Activated naive CD4-positive, alpha-beta T cell treated with anti-CD3 and anti-CD28 coated beads, Interleukin-2, amount 50 U/mL, for 24 hours (primary cell): ENCODE results near the gene HOXA2.

Experiments
- H3K27ac Mint-ChIP-seq: one replicate; pipeline ENCODE4 v1.8.0; 2021; ENCODE audit warnings: mild to moderate bottlenecking, mixed read lengths
- H3K27me3 Mint-ChIP-seq: one replicate; pipeline ENCODE4 v1.8.0; 2021; ENCODE audit warnings: mixed read lengths
- H3K36me3 Mint-ChIP-seq: one replicate; pipeline ENCODE4 v1.8.0; 2021; ENCODE audit warnings: mixed read lengths
- H3K4me1 Mint-ChIP-seq: one replicate; pipeline ENCODE4 v1.8.0; 2021; ENCODE audit warnings: mixed read lengths
- H3K4me3 Mint-ChIP-seq: one replicate; pipeline ENCODE4 v1.8.0; 2021; ENCODE audit warnings: mild to moderate bottlenecking, mixed read lengths
- H3K9me3 Mint-ChIP-seq: one replicate; pipeline ENCODE4 v1.8.0; 2021; ENCODE audit warnings: mixed read lengths

Gene HOXA2

DNA sequence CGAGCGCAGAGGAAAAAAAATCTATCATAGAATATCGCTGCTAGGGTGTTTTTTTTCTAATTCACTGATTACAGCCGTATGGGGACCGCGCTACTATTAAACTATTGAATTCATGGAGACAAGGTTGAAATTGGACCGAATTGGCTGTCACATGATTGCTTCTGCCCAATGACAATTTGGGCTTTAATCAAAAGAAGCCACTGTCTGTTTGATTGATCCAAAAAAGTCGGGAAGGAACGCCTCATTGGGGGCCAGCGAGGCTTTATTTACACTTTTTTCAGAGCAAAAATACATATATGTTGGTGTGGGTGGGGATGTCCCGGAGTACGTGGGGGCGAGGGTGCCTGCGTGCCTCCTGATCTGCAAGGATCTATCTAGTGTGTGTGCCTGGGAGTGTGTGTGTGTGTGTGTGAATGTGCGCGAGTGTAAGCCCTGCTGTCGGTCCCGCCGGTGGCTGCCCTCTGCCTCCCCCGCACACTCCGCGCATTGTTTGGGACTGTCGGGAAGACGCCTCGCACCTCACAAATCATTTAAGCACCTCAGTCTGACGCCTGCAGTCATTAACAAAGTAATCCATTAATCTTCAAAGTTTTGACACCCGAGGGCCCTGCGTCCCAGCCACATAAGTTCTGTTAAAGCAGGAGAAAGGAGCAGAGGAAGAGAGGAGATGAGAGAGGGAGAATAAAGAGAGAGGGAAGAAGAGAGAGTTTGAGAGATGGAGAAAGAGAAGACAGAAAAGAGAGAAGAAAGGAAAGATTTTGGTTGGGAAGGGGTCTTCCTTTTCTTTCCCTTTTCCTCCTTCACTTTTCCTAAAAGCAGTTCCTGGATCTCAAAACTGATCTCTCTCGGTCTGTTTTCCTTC lies at the start of gene HOXA2:
TSS of gene HOXA2 (minus strand) at position 103 of the 862 bp plus-strand sequence. CDS start 183 bp downstream, outside the sequence.
- no peak within 1 kb of the TSS for H3K27ac Mint-ChIP-seq
- H3K4me3 Mint-ChIP-seq, result peak within 1 kb of the TSS; percentile 30
- H3K4me1 Mint-ChIP-seq, result peaks cover 28% of the 10 kb centered on the region
- peaks cover 64% of the 10 kb centered on the region for H3K27me3 Mint-ChIP-seq
- H3K9me3 Mint-ChIP-seq, result no peaks in the 10 kb centered on the region
- H3K36me3 Mint-ChIP-seq, result peaks cover 16% of the 10 kb centered on the region

DNA sequence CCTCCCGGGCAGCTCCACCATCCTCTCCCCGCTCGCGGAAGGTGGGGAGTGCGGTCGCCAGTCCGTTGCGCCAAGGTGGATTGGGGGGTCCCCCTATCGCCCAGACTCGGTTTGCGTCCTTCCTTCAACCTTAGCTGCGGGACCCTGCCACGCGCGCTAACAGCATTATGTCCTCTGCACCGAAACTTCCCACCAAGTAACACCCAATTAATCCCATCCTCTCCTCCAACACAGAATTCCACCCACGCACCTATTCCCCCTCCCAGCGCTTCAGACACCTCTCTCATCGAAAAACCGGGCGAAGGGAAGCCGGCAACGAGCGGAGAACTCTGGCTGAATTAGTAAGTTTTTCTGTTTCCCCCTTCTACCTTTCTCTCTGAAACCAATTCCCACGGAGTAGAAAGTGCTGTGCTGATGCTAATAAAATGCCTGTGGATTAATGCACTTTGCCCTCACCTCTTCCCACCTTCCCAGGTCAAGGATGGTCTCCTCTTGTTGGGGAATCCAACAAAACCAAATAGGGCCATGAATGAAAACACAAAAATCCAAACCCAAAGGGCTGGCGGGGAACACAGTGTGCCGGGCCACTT lies 49.0 kb upstream of the HOXA2 start:
- no peaks in the 10 kb centered on the region for H3K9me3 Mint-ChIP-seq
- peak overlapping the region; percentile 91 for H3K27ac Mint-ChIP-seq
- peak overlapping the region; percentile 80 for H3K4me3 Mint-ChIP-seq
- peaks cover 3% of the 10 kb centered on the region for H3K36me3 Mint-ChIP-seq
- H3K27me3 Mint-ChIP-seq, result peaks cover 69% of the 10 kb centered on the region
- H3K4me1 Mint-ChIP-seq, result peaks cover 56% of the 10 kb centered on the region

DNA sequence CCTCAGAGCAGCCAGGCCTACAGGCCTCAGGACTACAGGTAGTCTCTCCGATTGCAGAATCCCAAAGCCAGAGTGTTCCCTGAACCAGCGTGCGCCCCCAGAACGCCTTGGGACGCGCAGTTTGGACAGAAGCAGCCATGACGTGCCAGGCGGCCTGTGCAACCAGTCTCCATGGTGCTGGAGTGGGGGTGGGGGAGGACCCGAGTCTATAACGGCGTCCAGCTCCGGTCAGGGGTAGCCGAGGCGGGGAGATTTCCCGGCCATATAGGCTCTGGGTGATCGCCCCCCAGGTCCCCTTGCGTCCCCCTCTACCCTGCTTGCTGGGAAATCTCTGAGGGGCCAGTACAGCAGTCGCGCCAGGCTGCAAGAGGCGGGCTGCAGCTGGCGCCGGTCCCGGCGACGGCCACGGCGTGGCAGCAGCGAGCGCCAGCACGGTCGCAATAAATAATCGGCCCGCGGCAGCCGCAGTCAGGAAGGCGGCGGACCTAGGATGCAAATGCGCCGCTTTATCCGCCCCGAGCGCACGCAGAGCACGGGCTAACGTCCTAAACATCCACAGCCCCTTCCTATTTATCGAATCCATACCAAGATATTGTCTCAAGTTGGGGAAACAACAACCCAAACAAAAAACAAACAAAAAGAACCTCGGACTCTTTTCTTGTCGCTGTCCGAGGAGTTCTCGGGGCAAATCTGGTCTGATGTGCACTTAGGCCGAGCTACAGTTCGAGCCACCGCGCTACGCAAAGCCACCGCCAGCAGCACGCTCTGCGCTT lies 48.3 kb upstream of the HOXA2 start:
- peaks cover 72% of the 10 kb centered on the region for H3K27me3 Mint-ChIP-seq
- H3K36me3 Mint-ChIP-seq, result peaks cover 3% of the 10 kb centered on the region
- H3K27ac Mint-ChIP-seq, result no peak overlapping the region
- peaks cover 50% of the 10 kb centered on the region for H3K4me1 Mint-ChIP-seq
- peak overlapping the region; percentile 80 for H3K4me3 Mint-ChIP-seq
- no peaks in the 10 kb centered on the region for H3K9me3 Mint-ChIP-seq

DNA sequence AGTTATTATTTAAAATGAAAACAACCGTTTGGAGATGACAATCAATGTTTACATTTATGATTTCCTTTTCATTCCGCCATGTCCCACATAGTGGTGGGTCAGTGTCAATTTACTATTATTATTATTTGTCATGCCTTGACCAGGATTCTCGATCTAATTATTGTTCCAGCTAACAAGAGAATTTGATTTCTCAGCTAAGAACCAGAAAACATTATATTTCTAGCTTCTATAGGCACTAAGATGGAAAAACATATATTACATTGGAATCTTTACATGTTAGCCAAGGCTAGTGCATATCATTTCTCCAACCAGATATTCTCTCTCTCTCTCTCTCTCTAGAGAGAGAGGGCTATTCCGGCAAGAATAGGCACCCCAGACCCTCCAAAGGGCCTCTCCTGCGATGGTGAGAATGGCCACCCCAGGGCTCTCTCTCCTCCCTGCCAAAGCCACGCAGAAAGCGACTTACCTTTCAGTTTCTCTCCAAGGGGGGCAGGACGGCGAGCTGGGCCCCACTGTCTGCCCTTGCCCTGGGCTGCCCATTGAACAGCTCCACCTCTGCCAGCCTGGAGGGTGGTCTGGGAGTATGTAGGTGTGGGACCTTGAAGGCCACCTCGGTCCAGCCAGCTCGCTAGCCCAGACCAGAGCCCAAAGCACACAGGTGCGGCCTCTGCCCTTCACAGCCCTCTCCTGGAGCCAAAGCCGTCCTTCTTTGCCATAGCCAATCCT lies 47.5 kb upstream of the HOXA2 start:
- H3K36me3 Mint-ChIP-seq, result peaks cover 3% of the 10 kb centered on the region
- no peaks in the 10 kb centered on the region for H3K9me3 Mint-ChIP-seq
- peaks cover 69% of the 10 kb centered on the region for H3K27me3 Mint-ChIP-seq
- H3K4me3 Mint-ChIP-seq, result no peak overlapping the region
- no peak overlapping the region for H3K27ac Mint-ChIP-seq
- peaks cover 43% of the 10 kb centered on the region for H3K4me1 Mint-ChIP-seq

DNA sequence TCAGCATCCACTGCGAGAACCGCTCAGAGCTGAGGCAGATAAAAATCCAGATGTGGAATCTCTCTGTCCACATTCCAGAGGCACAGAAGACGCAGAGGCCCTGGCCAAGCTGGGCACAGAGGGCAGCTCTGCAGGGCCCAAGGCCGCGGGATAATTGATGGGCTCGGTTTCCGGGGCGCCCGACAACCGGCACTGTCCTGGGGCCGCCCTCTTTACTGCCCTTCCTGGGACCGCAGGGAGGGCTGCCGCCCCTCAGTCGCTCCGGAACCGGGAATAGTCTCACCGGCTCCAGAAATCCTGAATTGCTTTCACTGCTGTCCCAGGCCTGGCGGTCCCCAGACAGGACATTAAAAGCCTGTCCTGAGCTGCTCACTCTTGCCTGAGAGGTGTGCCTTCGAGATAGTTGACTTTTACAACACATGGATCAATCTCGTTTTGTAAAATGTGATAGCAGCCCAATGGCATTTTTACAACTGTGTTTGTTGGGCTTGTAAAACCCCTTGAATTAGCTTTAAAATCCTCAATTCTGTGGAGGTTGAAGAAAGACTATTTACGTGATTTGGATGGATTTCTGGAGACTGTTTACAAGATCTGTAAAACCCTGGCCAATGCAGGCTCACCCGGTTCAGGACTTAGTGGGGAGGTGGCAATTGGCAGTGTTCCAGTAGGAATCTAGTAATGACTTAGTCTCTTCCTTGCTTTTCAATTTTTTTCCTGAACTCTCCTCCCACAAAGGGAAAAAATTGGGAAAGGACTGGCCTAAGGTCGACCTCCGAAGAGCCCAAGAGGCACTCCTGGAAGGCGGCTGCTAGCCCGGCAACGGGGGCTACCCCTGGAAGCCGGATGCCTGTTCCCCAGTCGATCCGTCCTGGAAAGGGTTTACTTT lies 46.5 kb upstream of the HOXA2 start:
- H3K4me3 Mint-ChIP-seq, result no peak overlapping the region
- no peaks in the 10 kb centered on the region for H3K36me3 Mint-ChIP-seq
- H3K9me3 Mint-ChIP-seq, result no peaks in the 10 kb centered on the region
- H3K4me1 Mint-ChIP-seq, result peaks cover 33% of the 10 kb centered on the region
- no peak overlapping the region for H3K27ac Mint-ChIP-seq
- peaks cover 63% of the 10 kb centered on the region for H3K27me3 Mint-ChIP-seq

DNA sequence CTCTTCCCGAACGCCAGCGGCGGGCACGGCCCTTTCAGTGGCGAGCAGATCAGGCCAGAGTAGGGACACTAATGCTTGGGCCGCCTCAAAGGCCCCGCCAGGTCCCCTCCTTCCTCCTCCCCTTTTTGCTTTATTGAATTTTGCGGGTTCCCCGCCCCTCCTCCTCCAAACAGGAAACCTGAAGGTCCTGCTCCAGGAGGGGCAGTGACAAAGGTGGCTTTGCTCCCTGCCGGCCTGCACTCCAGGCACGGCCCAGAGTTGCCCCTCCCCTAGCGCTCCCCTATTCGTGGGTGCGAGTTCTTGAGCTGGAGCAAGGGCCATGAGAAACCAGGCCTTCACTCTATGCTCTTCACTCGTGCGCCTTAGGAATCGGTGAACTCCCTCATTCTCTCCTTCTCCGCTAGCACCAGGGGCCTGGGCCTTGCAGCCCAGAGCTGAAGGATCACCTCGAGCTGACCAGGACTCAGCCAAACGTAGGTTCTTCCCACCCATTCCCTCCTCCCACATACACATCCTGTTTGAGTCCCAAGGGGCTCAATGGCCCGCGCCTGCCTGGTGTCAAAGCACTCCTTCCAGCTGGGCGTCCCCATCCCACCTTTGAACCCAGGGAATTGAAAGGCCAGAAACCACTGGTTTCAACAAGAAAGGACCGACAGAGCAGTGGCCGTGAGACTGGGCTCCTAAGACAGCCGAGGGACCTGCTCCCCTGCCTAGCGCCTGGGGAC lies 45.7 kb upstream of the HOXA2 start:
- no peaks in the 10 kb centered on the region for H3K9me3 Mint-ChIP-seq
- H3K27me3 Mint-ChIP-seq, result peaks cover 55% of the 10 kb centered on the region
- peak overlapping the region; percentile 76 for H3K4me3 Mint-ChIP-seq
- no peaks in the 10 kb centered on the region for H3K36me3 Mint-ChIP-seq
- peaks cover 26% of the 10 kb centered on the region for H3K4me1 Mint-ChIP-seq
- peak overlapping the region; percentile 62 for H3K27ac Mint-ChIP-seq

DNA sequence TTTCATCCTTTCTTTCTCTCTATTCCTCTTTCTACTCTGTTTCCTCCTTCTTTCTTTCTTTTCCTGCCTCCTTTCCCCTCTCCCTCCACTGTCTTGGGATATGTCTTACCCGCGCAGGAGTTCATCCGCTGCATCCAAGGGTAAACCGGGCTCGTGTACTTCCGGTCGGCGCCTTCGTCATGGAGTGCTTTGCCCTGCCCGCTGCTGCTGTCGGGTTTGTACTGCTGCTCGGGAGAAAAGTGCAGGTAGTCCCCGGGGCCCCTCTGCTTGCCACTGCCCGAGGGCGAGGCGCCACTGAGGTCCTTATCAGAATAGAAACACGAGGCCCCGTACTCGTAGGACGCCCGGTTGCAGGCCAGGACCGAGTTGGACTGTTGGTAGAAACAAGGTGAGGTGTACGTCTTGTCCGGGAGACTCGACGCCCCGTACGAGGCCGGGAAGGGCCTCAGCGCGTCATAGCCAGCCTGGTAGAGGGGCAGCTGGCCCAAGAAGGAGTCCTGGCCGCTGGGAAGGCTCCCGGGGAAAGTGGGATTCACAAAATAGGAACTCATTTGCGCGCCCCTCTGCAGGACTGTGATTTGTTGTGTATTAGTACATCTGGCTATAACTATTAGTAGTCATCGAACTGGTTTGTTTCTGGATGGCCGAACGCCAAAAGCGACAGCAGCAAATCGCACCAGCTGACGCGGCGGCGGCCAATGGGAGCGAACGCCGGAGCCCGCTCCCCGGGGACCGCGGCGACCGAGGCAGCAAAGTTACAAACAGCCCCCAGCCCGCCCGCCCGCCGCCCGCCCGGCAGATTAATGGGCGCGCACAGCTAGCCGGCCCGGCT lies 44.9 kb upstream of the HOXA2 start, which contains the start of gene HOXA6:
TSS of gene HOXA6 (minus strand) at position 576 of the 832 bp plus-strand sequence. CDS start at position 551, 25 bp downstream.
- H3K27ac Mint-ChIP-seq, result peak within 1 kb of the TSS; percentile 62
- H3K27me3 Mint-ChIP-seq, result peaks cover 57% of the 10 kb centered on the region
- no peaks in the 10 kb centered on the region for H3K36me3 Mint-ChIP-seq
- peaks cover 26% of the 10 kb centered on the region for H3K4me1 Mint-ChIP-seq
- H3K9me3 Mint-ChIP-seq, result no peaks in the 10 kb centered on the region
- H3K4me3 Mint-ChIP-seq, result peak within 1 kb of the TSS; percentile 76

DNA sequence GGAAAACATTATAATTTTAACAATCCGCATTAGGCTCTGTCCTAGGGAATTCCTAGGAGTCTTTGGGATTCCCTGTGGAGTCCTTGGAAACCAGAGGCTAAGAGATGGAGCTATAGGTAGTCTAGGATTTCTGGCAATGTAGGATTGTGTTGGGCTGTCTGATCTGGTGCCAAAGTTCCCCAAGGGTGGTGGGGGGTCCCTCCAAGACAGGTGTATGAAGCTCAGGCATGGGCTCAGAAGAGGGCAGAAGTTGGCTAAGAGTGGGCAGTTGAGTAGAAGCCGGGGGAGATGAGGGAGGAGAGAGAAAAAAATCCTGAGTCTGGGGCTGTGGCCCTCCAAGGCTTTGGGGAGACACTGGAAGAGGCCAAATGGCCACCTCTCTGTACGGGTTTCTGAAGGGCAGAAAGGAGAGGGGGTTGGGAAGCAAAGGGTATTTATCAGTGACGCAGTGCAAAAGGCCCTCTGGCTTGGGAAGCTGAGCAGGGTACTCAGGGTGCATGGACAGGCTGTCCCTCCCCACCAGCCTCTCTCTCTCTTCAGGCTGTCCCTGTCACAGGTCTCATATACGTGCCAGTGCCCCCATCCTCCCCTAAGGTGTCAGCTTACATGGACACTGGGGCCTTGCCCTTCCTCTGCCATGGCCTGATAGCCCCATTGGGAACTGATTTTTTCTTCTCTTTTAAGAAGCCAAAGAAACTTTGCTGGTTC lies 44.2 kb upstream of the HOXA2 start:
- H3K27ac Mint-ChIP-seq, result no peak overlapping the region
- H3K27me3 Mint-ChIP-seq, result peaks cover 53% of the 10 kb centered on the region
- H3K4me1 Mint-ChIP-seq, result peaks cover 21% of the 10 kb centered on the region
- no peak overlapping the region for H3K4me3 Mint-ChIP-seq
- H3K9me3 Mint-ChIP-seq, result no peaks in the 10 kb centered on the region
- no peaks in the 10 kb centered on the region for H3K36me3 Mint-ChIP-seq

DNA sequence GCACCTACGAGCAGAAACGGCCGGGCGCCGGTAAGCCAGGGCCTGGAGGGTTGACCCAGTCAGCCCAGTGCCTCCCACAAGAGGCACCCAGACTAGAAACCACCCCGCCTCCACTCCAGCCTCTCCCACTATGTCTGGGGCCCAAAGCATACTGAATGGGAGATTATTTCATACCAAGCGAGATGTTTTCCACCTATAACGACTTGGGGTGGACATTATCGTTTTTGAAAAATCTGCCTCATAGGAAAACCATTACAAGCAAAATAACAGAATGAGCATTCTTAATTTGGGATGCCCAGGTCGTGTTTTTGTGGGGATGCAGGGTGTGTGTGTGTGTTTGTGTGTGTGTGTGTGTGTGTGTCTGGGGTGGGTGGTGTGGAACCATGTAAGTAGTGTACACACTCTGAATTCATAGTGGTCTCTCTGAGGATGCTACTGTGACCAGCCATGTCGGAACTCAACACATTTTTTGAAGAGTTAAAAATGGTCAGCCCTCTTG lies 43.5 kb upstream of the HOXA2 start:
- Mint-ChIP-seq H3K9me3 (no peaks in the 10 kb centered on the region), H3K4me1 (peaks cover 14% of the 10 kb centered on the region), H3K27me3 (peaks cover 52% of the 10 kb centered on the region), H3K27ac (no peak overlapping the region), H3K4me3 (no peak overlapping the region), H3K36me3 (no peaks in the 10 kb centered on the region)

DNA sequence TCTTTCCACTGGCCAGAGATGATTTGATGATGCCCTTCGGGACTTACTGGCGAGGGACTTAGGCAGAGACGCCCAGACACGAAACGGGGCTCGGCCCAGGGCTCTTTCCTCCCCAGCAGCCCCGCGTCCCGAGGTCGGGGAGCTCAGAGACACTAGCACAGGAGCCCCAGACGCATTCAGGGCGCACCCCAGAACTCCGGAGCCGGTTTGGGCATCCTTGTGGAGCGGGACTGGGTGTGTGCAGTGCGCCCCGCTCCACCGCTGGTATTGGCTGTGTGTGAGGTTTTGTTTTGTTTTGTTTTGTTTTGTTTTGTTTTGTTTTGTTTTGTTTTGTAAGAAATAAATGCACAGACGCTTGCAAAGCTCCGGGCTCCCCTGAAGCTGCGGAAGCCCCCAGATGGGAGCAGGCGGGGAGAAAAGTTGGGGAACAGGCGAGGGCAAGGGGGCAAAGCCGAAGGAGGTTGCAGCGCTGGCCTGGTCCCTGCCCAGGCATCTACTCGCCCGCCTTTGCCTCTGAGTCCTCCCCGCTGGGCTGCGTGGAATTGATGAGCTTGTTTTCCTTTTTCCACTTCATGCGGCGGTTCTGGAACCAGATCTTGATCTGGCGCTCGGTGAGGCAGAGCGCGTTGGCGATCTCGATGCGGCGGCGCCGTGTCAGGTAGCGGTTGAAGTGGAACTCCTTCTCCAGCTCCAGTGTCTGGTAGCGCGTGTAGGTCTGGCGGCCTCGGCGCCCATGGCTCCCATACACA lies 42.9 kb upstream of the HOXA2 start:
- Mint-ChIP-seq H3K4me1 (peaks cover 7% of the 10 kb centered on the region), H3K27ac (peak overlapping the region; percentile 41), H3K27me3 (peaks cover 49% of the 10 kb centered on the region), H3K4me3 (no peak overlapping the region), H3K36me3 (no peaks in the 10 kb centered on the region), H3K9me3 (no peaks in the 10 kb centered on the region)

DNA sequence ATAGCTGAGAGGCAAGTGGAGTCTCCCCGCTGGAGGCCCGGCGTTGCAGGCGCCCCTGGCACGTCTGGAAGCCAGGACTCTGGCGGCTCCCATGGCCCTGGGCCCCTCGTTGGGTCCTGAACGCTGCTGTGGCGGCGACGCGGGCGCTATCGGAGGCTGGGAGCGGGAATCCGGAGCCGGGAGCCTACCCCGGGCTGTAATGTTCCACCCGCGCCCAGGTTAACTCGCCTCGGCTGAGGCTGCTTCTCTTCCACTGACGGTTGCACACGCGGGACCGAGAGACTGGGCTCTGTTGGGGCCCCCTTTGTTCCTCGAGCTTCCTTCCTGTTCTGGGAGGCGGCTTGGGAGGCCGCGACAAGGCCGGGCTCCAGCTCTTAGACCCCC lies 42.3 kb upstream of the HOXA2 start:
- no peak overlapping the region for H3K4me3 Mint-ChIP-seq
- no peaks in the 10 kb centered on the region for H3K36me3 Mint-ChIP-seq
- H3K27me3 Mint-ChIP-seq, result peaks cover 43% of the 10 kb centered on the region
- H3K9me3 Mint-ChIP-seq, result no peaks in the 10 kb centered on the region
- H3K27ac Mint-ChIP-seq, result no peak overlapping the region
- H3K4me1 Mint-ChIP-seq, result peaks cover 7% of the 10 kb centered on the region
